Liver (tissue), 9 donors: Measurements from ENCODE around the gene ULK4. TPM values are rescaled to one million over a fixed set of nuclear protein-coding genes. Genes with fewer than 3 reads are reported as not detected.

Experiments used
- DNase-seq: peaks from one replicate; pipeline ENCODE4 v3.0.0-alpha.2; 2017; ENCODE audit warnings: low spot score
- H3K27ac ChIP-seq, 2 donors: one replicate each; pipeline ENCODE4 v1.7.0; 2013; ENCODE audit warnings: inconsistent platforms in 2 of 2, low read length in 2 of 2, control low read depth in 1 of 2, low read depth in 1 of 2, mild to moderate bottlenecking in 1 of 2
- H3K27me3 ChIP-seq, 4 donors: one replicate each; pipeline versions ENCODE4 v1.6.1 to v1.7.0; 2013; ENCODE audit warnings: low read length in 3 of 4, inconsistent platforms in 1 of 4, mild to moderate bottlenecking in 1 of 4, moderate library complexity in 1 of 4; ENCODE audit not compliant: control insufficient read depth in 4 of 4, insufficient read depth in 4 of 4
- H3K36me3 ChIP-seq, 4 donors: one replicate each; pipeline versions ENCODE4 v1.6.1 to v1.7.0; 2013; ENCODE audit warnings: low read length in 3 of 4, mild to moderate bottlenecking in 3 of 4, low read depth in 1 of 4, moderate library complexity in 1 of 4; ENCODE audit not compliant: control insufficient read depth in 4 of 4, insufficient read depth in 3 of 4
- H3K4me1 ChIP-seq, 4 donors: one replicate each; pipeline versions ENCODE4 v1.6.1 to v1.7.0; 2013; ENCODE audit warnings: low read length in 3 of 4, mild to moderate bottlenecking in 3 of 4, moderate library complexity in 1 of 4; ENCODE audit not compliant: control insufficient read depth in 4 of 4, insufficient read depth in 4 of 4
- H3K4me3 ChIP-seq, 3 donors: one replicate each; pipeline versions ENCODE4 v1.6.1 to v1.7.0; 2013; ENCODE audit warnings: low read length in 3 of 3, control low read depth in 1 of 3, low read depth in 1 of 3, mild to moderate bottlenecking in 1 of 3
- H3K9ac ChIP-seq, 2 donors: one replicate each; pipeline ENCODE4 v1.7.0; 2013; ENCODE audit warnings: low read length in 2 of 2, mild to moderate bottlenecking in 2 of 2, moderate library complexity in 2 of 2, control low read depth in 1 of 2, low read depth in 1 of 2
- H3K9me3 ChIP-seq, 4 donors: one replicate each; pipeline versions ENCODE4 v1.6.1 to v1.7.0; 2013; ENCODE audit warnings: low read length in 3 of 4; ENCODE audit not compliant: control insufficient read depth in 4 of 4
- EGR1 ChIP-seq, 2 donors: IDR thresholded peaks; 2 replicates each; pipeline ENCODE4 v1.6.1; 2016 to 2018; ENCODE audit warnings: antibody characterized with exemption in 2 of 2, low read depth in 2 of 2
- FOXA1 ChIP-seq: IDR thresholded peaks from 2 replicates; pipeline ENCODE4 v1.6.1; 2016; ENCODE audit warnings: antibody characterized with exemption
- FOXA2 ChIP-seq: IDR thresholded peaks from 2 replicates; pipeline ENCODE4 v1.6.1; 2016; ENCODE audit warnings: antibody characterized with exemption
- HNF4A ChIP-seq, 2 donors: conservative IDR thresholded peaks; 2 replicates each; pipeline ENCODE4 v1.6.1; 2016; ENCODE audit warnings: antibody characterized with exemption in 2 of 2, mild to moderate bottlenecking in 2 of 2
- HNF4G ChIP-seq: IDR thresholded peaks from 2 replicates; pipeline ENCODE4 v1.6.1; 2016; ENCODE audit warnings: antibody characterized with exemption
- JUND ChIP-seq, 2 donors: IDR thresholded peaks; 2 replicates each; pipeline ENCODE4 v1.6.1; 2016; ENCODE audit warnings: antibody characterized with exemption in 2 of 2
- NR2F2 ChIP-seq: IDR thresholded peaks from 2 replicates; pipeline ENCODE4 v1.6.1; 2016; ENCODE audit warnings: antibody characterized with exemption
- RAD21 ChIP-seq, 2 donors: IDR thresholded peaks; 2 replicates each; pipeline ENCODE4 v1.6.1; 2016; ENCODE audit warnings: antibody characterized with exemption in 2 of 2, mild to moderate bottlenecking in 2 of 2
- RXRA ChIP-seq, 2 donors: IDR thresholded peaks; 2 replicates each; pipeline ENCODE4 v1.6.1; 2017 to 2018; ENCODE audit warnings: antibody characterized with exemption in 2 of 2, mild to moderate bottlenecking in 1 of 2
- SP1 ChIP-seq: IDR thresholded peaks from 2 replicates; pipeline ENCODE4 v1.6.1; 2018; ENCODE audit warnings: antibody characterized with exemption, mild to moderate bottlenecking
- TAF1 ChIP-seq: conservative IDR thresholded peaks from 2 replicates; pipeline ENCODE4 v1.6.1; 2016; ENCODE audit warnings: antibody characterized with exemption, mild to moderate bottlenecking
- YY1 ChIP-seq: IDR thresholded peaks from 2 replicates; pipeline ENCODE4 v1.6.1; 2016; ENCODE audit warnings: antibody characterized with exemption, mild to moderate bottlenecking
- WGBS: extraction: QIAGEN DNeasy Blood & Tissue Kit; methylation state at CpG from one replicate; pipeline ENCODE4 v1.1.7; 2013; 5-methylcytosine and 5-hydroxymethylcytosine counted together
- polyA plus RNA-seq, 2 donors: library from polyadenylated mRNA; stranded (reverse) in 1 of 2; unstranded in 1 of 2; fragments of 200-250 nt in 1 of 2; fragments of >200 nt in 1 of 2; fragmentation: Nextera tagmentation in 1 of 2; extraction: Ambion mirVana in 1 of 2; gene quantifications; one replicate each; pipeline versions ENCODE4 v1.2.1 to v1.2.3, GENCODE V29; 2013 to 2015
- total RNA-seq, 2 donors: library from RNA; depleted of rRNA; stranded (reverse); fragments of >200 nt; gene quantifications; one replicate each; pipeline ENCODE4 v1.2.3, GENCODE V29; 2014
- TF ChIP-seq, protein P1 (sequence below): IDR thresholded peaks from 2 replicates; pipeline ENCODE4 v1.6.1; 2016; ENCODE audit warnings: antibody characterized with exemption
- TF ChIP-seq, protein P2 (sequence below): IDR thresholded peaks from 2 replicates; pipeline ENCODE4 v1.6.1; 2016; ENCODE audit warnings: antibody characterized with exemption
- TF ChIP-seq, protein P3 (sequence below): fragments of 150-350 bp; IDR thresholded peaks from 2 replicates; pipeline ENCODE4 v1.5.1; 2017; ENCODE audit warnings: improper control_type of control experiment, low read depth, low read length; ENCODE audit not compliant: missing input control
- TF ChIP-seq, protein P4 (sequence below): IDR thresholded peaks from 2 replicates; pipeline ENCODE4 v1.6.1; 2016; ENCODE audit warnings: antibody characterized with exemption
- donor health status: healthy.
- donor health status: healthy.
- donor health status: healthy.
- donor health status: healthy.
- donor health status: healthy.

ULK4 gene
- total and polyA plus RNA-seq, 4 donors = 1.1 to 11.5 (median 3.2) TPM

DNA sequence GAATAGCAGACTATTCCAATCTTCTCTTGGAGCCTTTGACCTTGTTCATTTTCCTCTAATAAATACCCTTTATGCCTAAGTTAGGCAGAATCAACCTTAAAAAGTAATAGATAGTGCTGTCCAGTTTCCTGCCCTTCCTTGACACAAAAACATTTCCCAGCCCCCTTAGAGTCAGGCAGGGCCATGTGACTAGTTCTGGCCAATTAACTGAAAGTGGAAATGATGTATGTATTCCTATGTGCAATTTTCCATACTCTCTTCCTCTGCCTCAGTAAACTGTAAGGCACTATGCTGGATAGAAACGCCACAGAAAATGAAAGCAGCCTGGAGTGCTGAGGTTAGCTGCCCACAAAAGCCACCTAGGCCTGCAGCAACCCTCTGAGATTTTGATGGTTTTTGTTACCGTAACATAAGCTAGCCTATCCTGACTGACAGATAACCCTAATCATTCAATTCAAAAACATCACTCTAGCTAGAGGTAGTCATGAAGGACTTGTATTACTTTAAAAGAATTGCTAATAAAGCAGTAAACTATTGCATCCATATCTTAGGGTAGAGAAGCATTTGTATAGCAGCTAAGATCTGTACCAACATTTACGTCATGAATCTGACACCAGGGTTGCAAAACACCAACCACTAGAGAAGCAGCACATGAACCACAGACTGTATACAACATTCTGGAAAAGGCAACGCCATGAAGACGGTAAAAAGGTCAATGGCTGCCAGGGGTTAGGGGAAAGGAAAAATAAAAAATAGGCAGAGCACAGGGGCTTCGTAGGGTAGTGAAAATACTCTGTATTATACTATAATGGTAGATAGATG is 112.9 kb downstream of the ULK4 start:
- H3K27me3 ChIP-seq = no peaks in the 10 kb centered on the region
- H3K9ac ChIP-seq = no peak overlapping the region
- no peaks in the 10 kb centered on the region for H3K4me1 ChIP-seq
- H3K4me3 ChIP-seq = no peak overlapping the region
- 94% methylated on average over 6 of the region's 6 CpGs for WGBS
- no peak for DNase-seq
- H3K27ac ChIP-seq = no peak overlapping the region
- TF ChIP-seq RXRA (IDR thresholded peaks at IDR 0.05) (no peak), HNF4G (no peak), FOXA1 (no peak), SP1 (no peak), YY1 (no peak)
- TF ChIP-seq, protein P1, sequence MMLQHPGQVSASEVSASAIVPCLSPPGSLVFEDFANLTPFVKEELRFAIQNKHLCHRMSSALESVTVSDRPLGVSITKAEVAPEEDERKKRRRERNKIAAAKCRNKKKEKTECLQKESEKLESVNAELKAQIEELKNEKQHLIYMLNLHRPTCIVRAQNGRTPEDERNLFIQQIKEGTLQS = no peak
- TF ChIP-seq, protein P2, sequence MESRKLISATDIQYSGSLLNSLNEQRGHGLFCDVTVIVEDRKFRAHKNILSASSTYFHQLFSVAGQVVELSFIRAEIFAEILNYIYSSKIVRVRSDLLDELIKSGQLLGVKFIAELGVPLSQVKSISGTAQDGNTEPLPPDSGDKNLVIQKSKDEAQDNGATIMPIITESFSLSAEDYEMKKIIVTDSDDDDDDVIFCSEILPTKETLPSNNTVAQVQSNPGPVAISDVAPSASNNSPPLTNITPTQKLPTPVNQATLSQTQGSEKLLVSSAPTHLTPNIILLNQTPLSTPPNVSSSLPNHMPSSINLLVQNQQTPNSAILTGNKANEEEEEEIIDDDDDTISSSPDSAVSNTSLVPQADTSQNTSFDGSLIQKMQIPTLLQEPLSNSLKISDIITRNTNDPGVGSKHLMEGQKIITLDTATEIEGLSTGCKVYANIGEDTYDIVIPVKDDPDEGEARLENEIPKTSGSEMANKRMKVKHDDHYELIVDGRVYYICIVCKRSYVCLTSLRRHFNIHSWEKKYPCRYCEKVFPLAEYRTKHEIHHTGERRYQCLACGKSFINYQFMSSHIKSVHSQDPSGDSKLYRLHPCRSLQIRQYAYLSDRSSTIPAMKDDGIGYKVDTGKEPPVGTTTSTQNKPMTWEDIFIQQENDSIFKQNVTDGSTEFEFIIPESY = no peak
- TF ChIP-seq, protein P3, sequence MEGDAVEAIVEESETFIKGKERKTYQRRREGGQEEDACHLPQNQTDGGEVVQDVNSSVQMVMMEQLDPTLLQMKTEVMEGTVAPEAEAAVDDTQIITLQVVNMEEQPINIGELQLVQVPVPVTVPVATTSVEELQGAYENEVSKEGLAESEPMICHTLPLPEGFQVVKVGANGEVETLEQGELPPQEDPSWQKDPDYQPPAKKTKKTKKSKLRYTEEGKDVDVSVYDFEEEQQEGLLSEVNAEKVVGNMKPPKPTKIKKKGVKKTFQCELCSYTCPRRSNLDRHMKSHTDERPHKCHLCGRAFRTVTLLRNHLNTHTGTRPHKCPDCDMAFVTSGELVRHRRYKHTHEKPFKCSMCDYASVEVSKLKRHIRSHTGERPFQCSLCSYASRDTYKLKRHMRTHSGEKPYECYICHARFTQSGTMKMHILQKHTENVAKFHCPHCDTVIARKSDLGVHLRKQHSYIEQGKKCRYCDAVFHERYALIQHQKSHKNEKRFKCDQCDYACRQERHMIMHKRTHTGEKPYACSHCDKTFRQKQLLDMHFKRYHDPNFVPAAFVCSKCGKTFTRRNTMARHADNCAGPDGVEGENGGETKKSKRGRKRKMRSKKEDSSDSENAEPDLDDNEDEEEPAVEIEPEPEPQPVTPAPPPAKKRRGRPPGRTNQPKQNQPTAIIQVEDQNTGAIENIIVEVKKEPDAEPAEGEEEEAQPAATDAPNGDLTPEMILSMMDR = no peak
- H3K9me3 ChIP-seq = no peaks in the 10 kb centered on the region
- H3K36me3 ChIP-seq = no peaks in the 10 kb centered on the region

DNA sequence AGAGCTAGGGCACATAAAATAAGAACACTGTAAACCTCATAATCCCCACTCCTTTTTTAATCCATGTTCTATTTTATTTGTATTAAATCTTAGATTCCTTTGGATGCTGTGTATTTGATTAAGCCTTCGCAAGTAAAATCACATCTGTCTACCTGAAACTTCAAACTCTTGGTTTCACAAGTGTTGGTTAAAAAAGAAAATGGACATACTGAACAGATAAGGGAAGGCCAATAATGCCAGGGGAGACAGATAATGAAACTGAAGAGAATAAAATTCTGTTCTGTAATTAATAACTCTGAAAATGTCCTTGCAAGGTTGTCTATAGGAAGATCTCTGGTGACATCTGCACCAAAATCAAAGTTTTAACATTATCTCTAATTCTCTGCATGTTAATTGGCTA is 114.2 kb downstream of the ULK4 start:
- H3K9ac ChIP-seq = no peak overlapping the region
- DNase-seq = no peak
- no peak for TF ChIP-seq FOXA2
- TF ChIP-seq, protein P1 = no peak
- TF ChIP-seq HNF4A (conservative IDR thresholded peaks at IDR 0.05) = no peak
- no peak for TF ChIP-seq EGR1 (IDR thresholded peaks at IDR 0.05; ENCODE audit: low read depth in 2 of 2)
- TF ChIP-seq TAF1 = no peak
- TF ChIP-seq, protein P4, sequence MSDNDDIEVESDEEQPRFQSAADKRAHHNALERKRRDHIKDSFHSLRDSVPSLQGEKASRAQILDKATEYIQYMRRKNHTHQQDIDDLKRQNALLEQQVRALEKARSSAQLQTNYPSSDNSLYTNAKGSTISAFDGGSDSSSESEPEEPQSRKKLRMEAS = no peak
- TF ChIP-seq NR2F2 = no peak
- TF ChIP-seq, protein P2 = no peak
- TF ChIP-seq, protein P3 = no peak
- no peak for TF ChIP-seq RAD21 (IDR thresholded peaks at IDR 0.05)
- TF ChIP-seq JUND (IDR thresholded peaks at IDR 0.05) = no peak

More for the DNA sequence above, 114.2 kb downstream of the ULK4 start:
- Histone ChIP-seq H3K36me3 (no peaks in the 10 kb centered on the region), H3K4me3 (no peak overlapping the region), H3K9me3 (no peaks in the 10 kb centered on the region), H3K4me1 (no peaks in the 10 kb centered on the region), H3K27me3 (no peaks in the 10 kb centered on the region), H3K27ac (no peak overlapping the region)
- 96% methylated on average over 1 of the region's 1 CpG for WGBS
